GM23338 (cell line): ENCODE data around the gene FAM241B.

Experiments used
- CTCF ChIP-seq, 2 experiments: fragments of 200-600 bp in 1 of 2; sonication (generic) in 1 of 2; conservative IDR thresholded peaks; 2 replicates each; pipeline versions ENCODE4 v1.5.1 to v1.6.1; 2016 to 2017; ENCODE audit warnings: antibody characterized with exemption in 2 of 2, low read depth in 2 of 2, mild to moderate bottlenecking in 2 of 2, moderate library complexity in 1 of 2
- ETS1 ChIP-seq: IDR thresholded peaks from 2 replicates; pipeline ENCODE4 v1.6.1; 2016; ENCODE audit warnings: antibody characterized with exemption
- EZH2 ChIP-seq: fragments of 200-600 bp; sonication (generic); IDR thresholded peaks from one replicate; pipeline ENCODE4 v1.8.0; 2017; ENCODE audit warnings: antibody characterized with exemption, mild to moderate bottlenecking, low read depth; ENCODE audit not compliant: unreplicated experiment
- EZH2phosphoT487 ChIP-seq: fragments of 200-600 bp; sonication (generic); IDR thresholded peaks from one replicate; pipeline ENCODE4 v1.8.1; 2018; ENCODE audit warnings: antibody characterized with exemption; ENCODE audit not compliant: unreplicated experiment
- POLR2AphosphoS5 ChIP-seq: IDR thresholded peaks from 2 replicates; pipeline ENCODE4 v1.6.1; 2016; ENCODE audit warnings: antibody characterized with exemption, low read depth
- ZNF114 ChIP-seq: fragments of 250-450 bp; sonication (Bioruptor Pico); IDR thresholded peaks from 2 replicates; pipeline ENCODE4 v1.5.0; 2020; ENCODE audit warnings: mild to moderate bottlenecking, moderate library complexity
- ZNF462 ChIP-seq: fragments of 250-450 bp; sonication (Bioruptor Pico); IDR thresholded peaks from 2 replicates; pipeline ENCODE4 v1.5.0; 2020; ENCODE audit warnings: mild to moderate bottlenecking, moderate library complexity
- TF ChIP-seq, protein P1 (sequence below): IDR thresholded peaks from one replicate; pipeline ENCODE4 v1.6.1; 2018; ENCODE audit warnings: antibody characterized with exemption; ENCODE audit not compliant: unreplicated experiment

DNA sequence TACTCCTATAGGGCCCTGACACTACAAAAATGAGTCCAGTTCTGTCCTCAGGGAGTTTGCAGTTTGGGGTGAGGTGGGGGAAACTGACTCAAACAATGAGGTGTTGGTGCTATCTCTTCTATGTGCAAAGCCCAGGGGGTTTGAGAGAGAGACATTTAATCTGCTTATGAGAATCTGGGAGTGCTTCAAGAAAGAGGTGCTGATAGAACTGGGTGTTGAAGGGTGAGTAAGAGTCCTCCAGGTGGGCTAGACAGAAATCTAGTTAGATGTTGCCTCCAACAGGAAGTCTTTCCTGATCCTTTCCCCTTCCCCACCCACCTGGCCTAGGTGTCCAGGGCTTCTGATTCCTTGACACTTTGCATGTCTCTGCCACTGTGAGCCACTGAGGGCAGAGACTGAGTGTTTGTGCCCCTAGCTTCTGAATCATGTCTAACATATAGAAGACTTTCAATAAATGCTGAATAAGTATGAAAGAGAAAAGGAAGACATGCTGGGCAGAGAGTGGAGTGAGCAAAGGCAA, 53.0 kb downstream of the FAM241B start:
- no peak for TF ChIP-seq CTCF (conservative IDR thresholded peaks at IDR 0.05; ENCODE audit: low read depth in 2 of 2)
- no peak for TF ChIP-seq POLR2AphosphoS5
- TF ChIP-seq EZH2phosphoT487 = no peak
- TF ChIP-seq EZH2 = no peak
- TF ChIP-seq ZNF114 = no peak
- TF ChIP-seq, protein P1, sequence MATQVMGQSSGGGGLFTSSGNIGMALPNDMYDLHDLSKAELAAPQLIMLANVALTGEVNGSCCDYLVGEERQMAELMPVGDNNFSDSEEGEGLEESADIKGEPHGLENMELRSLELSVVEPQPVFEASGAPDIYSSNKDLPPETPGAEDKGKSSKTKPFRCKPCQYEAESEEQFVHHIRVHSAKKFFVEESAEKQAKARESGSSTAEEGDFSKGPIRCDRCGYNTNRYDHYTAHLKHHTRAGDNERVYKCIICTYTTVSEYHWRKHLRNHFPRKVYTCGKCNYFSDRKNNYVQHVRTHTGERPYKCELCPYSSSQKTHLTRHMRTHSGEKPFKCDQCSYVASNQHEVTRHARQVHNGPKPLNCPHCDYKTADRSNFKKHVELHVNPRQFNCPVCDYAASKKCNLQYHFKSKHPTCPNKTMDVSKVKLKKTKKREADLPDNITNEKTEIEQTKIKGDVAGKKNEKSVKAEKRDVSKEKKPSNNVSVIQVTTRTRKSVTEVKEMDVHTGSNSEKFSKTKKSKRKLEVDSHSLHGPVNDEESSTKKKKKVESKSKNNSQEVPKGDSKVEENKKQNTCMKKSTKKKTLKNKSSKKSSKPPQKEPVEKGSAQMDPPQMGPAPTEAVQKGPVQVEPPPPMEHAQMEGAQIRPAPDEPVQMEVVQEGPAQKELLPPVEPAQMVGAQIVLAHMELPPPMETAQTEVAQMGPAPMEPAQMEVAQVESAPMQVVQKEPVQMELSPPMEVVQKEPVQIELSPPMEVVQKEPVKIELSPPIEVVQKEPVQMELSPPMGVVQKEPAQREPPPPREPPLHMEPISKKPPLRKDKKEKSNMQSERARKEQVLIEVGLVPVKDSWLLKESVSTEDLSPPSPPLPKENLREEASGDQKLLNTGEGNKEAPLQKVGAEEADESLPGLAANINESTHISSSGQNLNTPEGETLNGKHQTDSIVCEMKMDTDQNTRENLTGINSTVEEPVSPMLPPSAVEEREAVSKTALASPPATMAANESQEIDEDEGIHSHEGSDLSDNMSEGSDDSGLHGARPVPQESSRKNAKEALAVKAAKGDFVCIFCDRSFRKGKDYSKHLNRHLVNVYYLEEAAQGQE = no peak
- TF ChIP-seq ETS1 = no peak
- TF ChIP-seq ZNF462 (CRISPR knock-in tag) = no peak
